Cardiac muscle cell (in vitro differentiated cells and primary cell): ENCODE data around the gene ACADSB. TPM values are rescaled to one million over a fixed set of nuclear protein-coding genes. Genes with fewer than 3 reads are reported as not detected.

Source experiments
- DNase-seq, 2 donors: peaks; one replicate each; pipeline versions ENCODE4 v3.0.0 to v3.0.0-alpha.2; 2010 to 2017; ENCODE audit warnings: low read depth in 1 of 2, low spot score in 1 of 2
- H3K27ac ChIP-seq: fragments of 200-600 bp; sonication (generic); 2 replicates; pipeline ENCODE4 v1.5.1; 2016
- H3K27me3 ChIP-seq: fragments of 200-600 bp; sonication (generic); 2 replicates; pipeline ENCODE4 v1.6.0; 2016; ENCODE audit warnings: control low read depth
- H3K36me3 ChIP-seq: fragments of 200-600 bp; sonication (generic); 2 replicates; pipeline ENCODE4 v1.5.1; 2016; ENCODE audit warnings: control low read depth
- H3K4me1 ChIP-seq: fragments of 200-600 bp; sonication (generic); 2 replicates; pipeline ENCODE4 v1.8.1; 2017; ENCODE audit warnings: low read depth, mild to moderate bottlenecking, mixed run types
- H3K4me3 ChIP-seq: fragments of 200-600 bp; sonication (generic); 2 replicates; pipeline ENCODE4 v1.5.1; 2016; ENCODE audit warnings: mild to moderate bottlenecking
- H3K9me3 ChIP-seq: fragments of 200-600 bp; sonication (generic); 2 replicates; pipeline ENCODE4 v1.5.1; 2017; ENCODE audit warnings: low read depth, mild to moderate bottlenecking, control low read depth
- CTCF ChIP-seq: IDR thresholded peaks from 2 replicates; pipeline ENCODE4 v1.5.1; 2012; ENCODE audit warnings: low read depth, mild to moderate bottlenecking, low read length
- polyA plus RNA-seq: library from polyadenylated mRNA; unstranded; fragments of >200 nt; fragmentation: Nextera tagmentation; extraction: Ambion mirVana; gene quantifications from 2 replicates; pipeline ENCODE4 v1.2.1, GENCODE V29; 2016
- total RNA-seq: library from RNA; depleted of rRNA; stranded (reverse); fragments of >200 nt; gene quantifications from 2 replicates; pipeline ENCODE4 v1.2.3, GENCODE V29; 2016

The ACADSB gene
- total and polyA plus RNA-seq, 2 experiments from 2014 or later, result 14.3 to 16.0 TPM

DNA sequence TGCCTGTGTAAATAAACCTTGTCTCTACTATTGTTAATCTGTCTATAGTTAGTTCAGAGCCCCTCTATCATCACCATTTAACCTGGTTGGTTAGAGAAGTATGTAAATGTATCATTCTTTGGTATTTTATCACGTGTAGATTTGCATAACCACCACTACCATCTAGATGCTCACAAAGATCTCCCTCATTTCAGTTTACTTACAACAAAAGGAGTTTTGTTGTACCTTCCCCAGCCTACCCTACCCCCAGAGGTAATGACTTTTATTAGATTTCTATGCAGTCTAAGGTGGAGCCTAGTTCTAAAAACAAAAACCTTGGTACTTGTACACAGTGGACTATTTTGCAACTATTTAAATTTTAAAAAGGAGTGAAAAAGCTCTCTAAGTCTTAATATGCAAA, 17.5 kb downstream of the ACADSB start:
- H3K27ac ChIP-seq, result no peak overlapping the region
- no peak overlapping the region for H3K4me3 ChIP-seq
- no peaks in the 10 kb centered on the region for H3K9me3 ChIP-seq
- no peak for DNase-seq
- H3K4me1 ChIP-seq, result no peaks in the 10 kb centered on the region
- H3K36me3 ChIP-seq, result no peaks in the 10 kb centered on the region
- no peaks in the 10 kb centered on the region for H3K27me3 ChIP-seq
- TF ChIP-seq CTCF, result no peak

- Histone ChIP-seq H3K27ac (no peak overlapping the region), H3K4me3 (no peak overlapping the region), H3K27me3 (no peaks in the 10 kb centered on the region), H3K36me3 (no peaks in the 10 kb centered on the region), H3K4me1 (no peaks in the 10 kb centered on the region), H3K9me3 (no peaks in the 10 kb centered on the region)
- no peak for TF ChIP-seq CTCF
- no peak for DNase-seq
Measured at GRCh38 chr10:123027861-123028260, 19.1 kb downstream of the ACADSB start.

DNA sequence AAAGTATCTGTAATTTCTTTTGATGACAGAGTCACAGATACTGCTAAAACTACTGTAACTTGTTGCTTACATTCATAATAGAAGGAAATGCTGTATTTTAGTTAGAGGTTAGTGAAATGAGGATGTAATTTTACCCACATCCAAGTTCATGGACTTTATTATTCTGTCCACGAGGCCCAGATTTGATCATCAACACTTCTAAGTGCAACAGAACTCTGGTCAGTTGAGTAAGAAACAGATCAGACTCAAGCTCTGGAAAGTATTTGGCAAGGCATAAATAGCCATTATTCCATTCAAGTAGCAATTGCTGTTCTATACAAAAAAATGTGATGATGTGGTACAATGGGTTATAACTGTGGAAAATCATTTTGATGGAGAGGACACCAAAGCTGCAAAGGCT, 22.3 kb downstream of the ACADSB start:
- Histone ChIP-seq H3K4me3 (no peak overlapping the region), H3K27me3 (no peaks in the 10 kb centered on the region), H3K36me3 (peaks cover 13% of the 10 kb centered on the region), H3K4me1 (no peaks in the 10 kb centered on the region), H3K27ac (no peak overlapping the region), H3K9me3 (no peaks in the 10 kb centered on the region)
- no peak for TF ChIP-seq CTCF
- no peak for DNase-seq

GRCh38 chr10:123034332-123034731, 25.5 kb downstream of the ACADSB start:
- no peak for TF ChIP-seq CTCF
- Histone ChIP-seq H3K27me3 (no peaks in the 10 kb centered on the region), H3K4me1 (no peaks in the 10 kb centered on the region), H3K36me3 (peaks cover 19% of the 10 kb centered on the region), H3K27ac (no peak overlapping the region), H3K4me3 (no peak overlapping the region), H3K9me3 (no peaks in the 10 kb centered on the region)
- DNase-seq, result no peak

DNA sequence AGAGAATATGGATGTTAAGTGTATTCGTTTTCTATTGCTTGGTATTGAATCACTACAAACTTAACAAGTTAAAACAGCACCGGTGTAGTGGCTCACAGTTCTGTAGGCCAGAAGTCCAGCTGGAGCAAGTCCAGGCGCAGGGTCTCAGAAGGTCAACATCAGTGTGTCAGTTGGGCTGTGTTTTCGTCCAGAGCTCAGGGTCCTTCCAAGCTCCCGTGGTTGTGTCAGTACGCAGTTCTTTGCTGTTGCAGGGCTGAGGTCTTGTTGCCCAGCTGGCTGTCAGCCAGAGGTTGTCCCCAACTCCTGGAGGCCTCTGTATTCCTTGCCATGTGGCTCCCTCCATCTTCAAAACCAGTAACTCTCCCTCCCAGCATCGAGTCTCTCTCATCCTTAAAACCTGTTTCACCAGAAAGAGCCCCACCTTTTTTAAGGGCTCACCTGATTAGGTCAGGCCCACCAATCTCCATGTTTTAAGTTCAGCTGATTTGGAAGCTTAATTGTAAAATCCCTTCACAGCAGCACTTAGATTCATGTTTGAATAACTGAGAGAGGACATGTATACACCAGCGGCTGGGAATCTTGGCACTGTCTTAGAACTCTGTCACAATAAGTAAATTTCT, 26.8 kb downstream of the ACADSB start:
- Histone ChIP-seq H3K36me3 (peaks cover 20% of the 10 kb centered on the region), H3K4me1 (no peaks in the 10 kb centered on the region), H3K9me3 (no peaks in the 10 kb centered on the region), H3K4me3 (no peak overlapping the region), H3K27me3 (no peaks in the 10 kb centered on the region), H3K27ac (no peak overlapping the region)
- no peak for DNase-seq
- no peak for TF ChIP-seq CTCF
